ENCODE measurements around the gene SPNS2. TPM values are rescaled to one million over a fixed set of nuclear protein-coding genes. Genes with fewer than 3 reads are reported as not detected.

The SPNS2 gene
- total and polyA plus RNA-seq, 2 of the 8 experiments (the other 6 are each of a cell fraction or from before 2014, with no cell fraction given) = 1.2 to 1.5 TPM

DNA sequence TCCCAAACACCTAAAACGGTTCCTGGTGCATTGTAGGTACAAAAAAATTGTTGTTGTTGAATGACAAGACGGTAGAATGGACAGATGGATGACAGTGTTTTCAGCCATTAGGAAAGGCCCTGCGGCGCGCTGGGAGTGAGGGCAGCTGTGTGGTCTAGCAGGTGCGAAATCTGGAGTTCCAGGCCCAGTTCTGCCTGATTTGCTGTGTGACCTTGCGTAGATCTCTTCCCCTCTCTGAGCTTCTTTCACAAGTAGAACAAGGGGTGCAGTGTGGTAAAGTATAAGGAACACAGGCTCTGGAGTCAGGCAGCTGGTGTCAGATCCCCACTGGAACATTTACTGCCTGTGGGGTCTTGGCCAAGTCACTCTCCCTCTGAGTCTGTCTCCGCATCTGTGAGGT is 25.3 kb downstream of the SPNS2 start:
- Histone ChIP-seq H2BK5ac (ENCODE audit: low read depth, low read length) (no peak overlapping the region), H2AFZ (ENCODE audit: low read length) (no peak overlapping the region), H3K79me1 (ENCODE audit: low read depth, low read length) (no peaks in the 10 kb centered on the region), H3K9ac (replicated peaks in 1 of 4; ENCODE audit: extremely low read depth in 1 of 4, low read depth in 3 of 4, low read length in 3 of 4) (no peak overlapping the region), H3K4me3 (ENCODE audit: extremely low read depth in 1 of 4, insufficient read depth in 2 of 4, low read depth in 3 of 4, low read length in 4 of 4) (no peak overlapping the region), H2BK120ac (replicated peaks; ENCODE audit: low read depth, low read length) (no peak overlapping the region), H4K91ac (replicated peaks; ENCODE audit: insufficient read length, low read length) (no peak overlapping the region), H3K4ac (replicated peaks; ENCODE audit: insufficient read length, low read depth, low read length) (no peak overlapping the region), H3K56ac (replicated peaks; ENCODE audit: insufficient read length, low read depth, low read length) (no peak overlapping the region), H4K20me1 (replicated peaks in 1 of 2; ENCODE audit: control insufficient read depth in 1 of 2, insufficient read depth in 2 of 2, low read length in 2 of 2) (no peaks in the 10 kb centered on the region), H3K23ac (ENCODE audit: insufficient read length) (no peak overlapping the region), H2AK5ac (ENCODE audit: low read depth, low read length) (no peak overlapping the region), H4K5ac (ENCODE audit: insufficient read length, low read depth, low read length) (no peak overlapping the region), H3K27me3 (replicated peaks in 1 of 4; ENCODE audit: control insufficient read depth in 3 of 4, extremely low read depth in 1 of 4, insufficient read depth in 3 of 4, low read length in 3 of 4) (peaks cover 0 to 20% (median 14%) of the 10 kb centered on the region in 4 experiments; a peak in 6 of 7 replicates), H3K23me2 (ENCODE audit: low read depth, low read length) (no peaks in the 10 kb centered on the region), H2BK15ac (ENCODE audit: low read length) (no peak overlapping the region), H2BK20ac (ENCODE audit: low read length) (no peak overlapping the region), H3K14ac (ENCODE audit: insufficient read length) (no peak overlapping the region), H4K8ac (ENCODE audit: extremely low read depth, insufficient read depth, low read length) (no peak overlapping the region), H2BK12ac (ENCODE audit: low read depth, low read length) (no peak overlapping the region), H3K4me1 (replicated peaks in 1 of 4; ENCODE audit: control insufficient read depth in 3 of 4, insufficient read depth in 4 of 4, low read length in 3 of 4) (peaks cover 0 to 2% (median 0%) of the 10 kb centered on the region in 4 experiments; a peak in 3 of 7 replicates), H3K36me3 (ENCODE audit: control insufficient read depth in 2 of 4, insufficient read depth in 4 of 4, low read length in 3 of 4) (no peaks in the 10 kb centered on the region), H3K4me2 (ENCODE audit: insufficient read depth in 1 of 2, low read depth in 2 of 2, low read length in 2 of 2) (no peak overlapping the region), H3K9me3 (ENCODE audit: insufficient read depth in 2 of 2, low read depth in 1 of 2, low read length in 1 of 2) (no peaks in the 10 kb centered on the region), H3K79me2 (ENCODE audit: control insufficient read depth in 1 of 2, insufficient read depth in 2 of 2, low read length in 2 of 2) (no peaks in the 10 kb centered on the region), H3K27ac (ENCODE audit: low read depth, low read length) (no peak overlapping the region), H3K18ac (ENCODE audit: extremely low read depth, low read length) (no peak overlapping the region)
- TF ChIP-seq, protein P1, sequence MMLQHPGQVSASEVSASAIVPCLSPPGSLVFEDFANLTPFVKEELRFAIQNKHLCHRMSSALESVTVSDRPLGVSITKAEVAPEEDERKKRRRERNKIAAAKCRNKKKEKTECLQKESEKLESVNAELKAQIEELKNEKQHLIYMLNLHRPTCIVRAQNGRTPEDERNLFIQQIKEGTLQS (IDR thresholded peaks at IDR 0.05; ENCODE audit: insufficient read depth, low read depth, low read length) = no peak
- TF ChIP-seq SIRT6 (IDR thresholded peaks at IDR 0.05; ENCODE audit: low read length) (no peak), EZH2 (IDR thresholded peaks at IDR 0.05; ENCODE audit: low read depth, low read length, severe bottlenecking) (no peak), CTBP2 (IDR thresholded peaks at IDR 0.05; ENCODE audit: borderline replicate concordance, insufficient read depth, insufficient read length, low read length) (no peak), SP4 (IDR thresholded peaks at IDR 0.05; ENCODE audit: low read length) (no peak)
- TF ChIP-seq, protein P2, sequence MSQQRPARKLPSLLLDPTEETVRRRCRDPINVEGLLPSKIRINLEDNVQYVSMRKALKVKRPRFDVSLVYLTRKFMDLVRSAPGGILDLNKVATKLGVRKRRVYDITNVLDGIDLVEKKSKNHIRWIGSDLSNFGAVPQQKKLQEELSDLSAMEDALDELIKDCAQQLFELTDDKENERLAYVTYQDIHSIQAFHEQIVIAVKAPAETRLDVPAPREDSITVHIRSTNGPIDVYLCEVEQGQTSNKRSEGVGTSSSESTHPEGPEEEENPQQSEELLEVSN (IDR thresholded peaks at IDR 0.05) = no peak
- ChIA-PET CTCF (ENCODE audit: partially characterized antibody) (interaction anchor here (1.0 to 1.6 kb wide), 4 partner anchors 13 to 27 kb away, joined by 3 to 4 read pairs (median 4); no protein-coding TSS in a partner anchor), POLR2A (ENCODE audit: partially characterized antibody) (interaction anchor here (1.6 to 37.1 kb wide), 4 partner anchors 15 to 128 kb away, joined by 3 to 546 read pairs (median 6); partner anchors contain the start of genes GGT6 and MYBBP1A)
- DNase-seq (ENCODE audit: low read depth in 1 of 2, low spot score in 2 of 2) (no peak), FAIRE-seq (no peak)
- 84% methylated on average over 8 of the region's 8 CpGs; no CpG with 5 or more reads in 1 of the 2 experiments for WGBS, 2 experiments (ENCODE audit: extremely low coverage in 1 of 2, insufficient coverage in 1 of 2, insufficient read length in 1 of 2, insufficient replicate concordance in 2 of 2, low coverage in 1 of 2, low lambda C conversion rate in 2 of 2, missing lambda C conversion rate in 1 of 2)
